Endothelial cell of umbilical vein (primary cell): ENCODE results near the gene EFHB. TPM values are rescaled to one million over a fixed set of nuclear protein-coding genes. Genes with fewer than 3 reads are reported as not detected.

ENCODE experiments used
- BruUV-seq: library from RNA; stranded (reverse); fragments of 400-500 nt; replicated peaks from 2 replicates; lab custom pipeline; 2021; lab: Mats Ljungman, UMichigan
- CTCF ChIA-PET: fragments of 300-600, 350-600 bp; sonication (Branson Sonifier 250); formaldehyde crosslinking; loops from one replicate; lab custom pipeline; 2021; ENCODE audit warnings: antibody characterized with exemption, inconsistent platforms; lab: Charles Lee
- POLR2A ChIA-PET: fragments of 300-600, 350-600 bp; sonication (Branson Sonifier 250); formaldehyde crosslinking; loops from one replicate; lab custom pipeline; 2021; ENCODE audit warnings: antibody characterized with exemption, inconsistent platforms; lab: Charles Lee
- DNase-seq: peaks from one replicate; pipeline ENCODE4 v3.0.0-alpha.2; 2011; ENCODE audit warnings: low read depth, low spot score
- FAIRE-seq: peaks from 2 replicates; lab custom pipeline; 2011; peaks lifted over from hg19 to GRCh38; lab: Jason Lieb, UNC
- H2AFZ ChIP-seq: 2 replicates; pipeline ENCODE4 v1.6.0; 2012; ENCODE audit warnings: low read depth, low read length, control low read depth, inconsistent platforms
- H3K27ac ChIP-seq: 2 replicates; pipeline ENCODE4 v1.5.1; 2011; ENCODE audit warnings: low read depth, mild to moderate bottlenecking, control low read depth, low read length, moderate library complexity; ENCODE audit not compliant: insufficient read depth
- H3K27me3 ChIP-seq, 2 experiments: 2 replicates each; pipeline versions ENCODE4 v1.6.0 to v1.6.1; 2011; ENCODE audit warnings: low read length in 2 of 2, mixed read lengths in 1 of 2; ENCODE audit not compliant: control insufficient read depth in 2 of 2, insufficient read depth in 2 of 2
- H3K36me3 ChIP-seq, 2 experiments: 2 replicates in 1 of 2; 3 replicates in 1 of 2; pipeline ENCODE4 v1.5.1; 2011; ENCODE audit warnings: low read length in 2 of 2, mild to moderate bottlenecking in 1 of 2, moderate library complexity in 1 of 2; ENCODE audit not compliant: control insufficient read depth in 2 of 2, insufficient read depth in 2 of 2; ENCODE audit errors: extremely low read depth in 1 of 2
- H3K4me1 ChIP-seq: 3 replicates; pipeline ENCODE4 v1.5.1; 2011; ENCODE audit warnings: mild to moderate bottlenecking, low read length; ENCODE audit not compliant: control insufficient read depth, insufficient read depth; ENCODE audit errors: extremely low read depth
- H3K4me2 ChIP-seq: 2 replicates; pipeline ENCODE4 v1.6.1; 2011; ENCODE audit warnings: low read length, control low read depth, mixed read lengths; ENCODE audit not compliant: insufficient read depth
- H3K4me3 ChIP-seq, 3 experiments: fragments of 200-600 bp in 1 of 3; sonication (generic), shearing (Covaris generic) in 1 of 3; replicated peaks in 1 of 3; 2 replicates each; pipeline ENCODE4 v1.5.1; 2011 to 2016; ENCODE audit warnings: control low read depth in 3 of 3, low read length in 3 of 3, mild to moderate bottlenecking in 2 of 3, inconsistent platforms in 1 of 3, low read depth in 1 of 3, moderate library complexity in 1 of 3; ENCODE audit not compliant: insufficient read depth in 1 of 3
- H3K79me2 ChIP-seq: 2 replicates; pipeline ENCODE4 v1.6.0; 2012; ENCODE audit warnings: low read length, inconsistent platforms; ENCODE audit not compliant: control insufficient read depth, insufficient read depth
- H3K9ac ChIP-seq: replicated peaks from 2 replicates; pipeline ENCODE3; 2011; ENCODE audit warnings: low read length, control low read depth; ENCODE audit not compliant: insufficient read depth; ENCODE audit errors: extremely low read depth
- H3K9me1 ChIP-seq: replicated peaks from 3 replicates; pipeline ENCODE4 v1.6.0; 2011; ENCODE audit warnings: mild to moderate bottlenecking, low read length; ENCODE audit not compliant: control insufficient read depth, insufficient read depth; ENCODE audit errors: extremely low read depth
- H3K9me3 ChIP-seq: replicated peaks from 2 replicates; pipeline ENCODE4 v1.5.1; 2012; ENCODE audit warnings: low read length, inconsistent platforms; ENCODE audit not compliant: control insufficient read depth, insufficient read depth
- H4K20me1 ChIP-seq: replicated peaks from 2 replicates; pipeline ENCODE3; 2011; ENCODE audit warnings: mild to moderate bottlenecking, low read length; ENCODE audit not compliant: control insufficient read depth, insufficient read depth; ENCODE audit errors: extremely low read depth
- CTCF ChIP-seq, 2 donors: IDR thresholded peaks; 1 replicate in 1 of 2; 2 replicates in 1 of 2; pipeline ENCODE4 v1.5.1; 2011; ENCODE audit warnings: low read length in 2 of 2, mild to moderate bottlenecking in 2 of 2, moderate library complexity in 2 of 2, control low read depth in 1 of 2, inconsistent platforms in 1 of 2, low read depth in 1 of 2; ENCODE audit not compliant: insufficient read depth in 1 of 2; ENCODE audit errors: extremely low read depth in 1 of 2
- EZH2 ChIP-seq: IDR thresholded peaks from 2 replicates; pipeline ENCODE4 v1.6.1; 2012; ENCODE audit warnings: borderline replicate concordance, low read depth, mild to moderate bottlenecking, moderate library complexity, low read length, inconsistent platforms; ENCODE audit not compliant: severe bottlenecking
- FOS ChIP-seq: IDR thresholded peaks from 2 replicates; pipeline ENCODE4 v1.6.1; 2011; ENCODE audit warnings: mild to moderate bottlenecking, low read length, moderate library complexity, borderline replicate concordance; ENCODE audit not compliant: insufficient read depth
- GATA2 ChIP-seq: IDR thresholded peaks from 2 replicates; pipeline ENCODE4 v1.7.0; 2011; ENCODE audit warnings: low read depth, mild to moderate bottlenecking, moderate library complexity, mixed read lengths, low read length; ENCODE audit not compliant: insufficient read length, insufficient read depth
- JUN ChIP-seq: IDR thresholded peaks from 2 replicates; pipeline ENCODE4 v1.6.1; 2011; ENCODE audit warnings: borderline replicate concordance, low read depth; ENCODE audit not compliant: insufficient read length, insufficient read depth
- MAX ChIP-seq: IDR thresholded peaks from 2 replicates; pipeline ENCODE4 v1.6.1; 2011; ENCODE audit not compliant: insufficient read depth, insufficient read length
- MYC ChIP-seq: IDR thresholded peaks from one replicate; pipeline ENCODE4 v1.6.1; 2011; ENCODE audit warnings: mild to moderate bottlenecking, low read depth, low read length
- POLR2A ChIP-seq: IDR thresholded peaks from 2 replicates; pipeline ENCODE4 v1.6.1; 2012; ENCODE audit warnings: low read depth, mild to moderate bottlenecking, control low read depth, low read length
- POLR2AphosphoS5 ChIP-seq: IDR thresholded peaks from 2 replicates; pipeline ENCODE4 v1.6.1; 2012; ENCODE audit warnings: low read depth, mild to moderate bottlenecking, control low read depth, low read length, moderate library complexity; ENCODE audit not compliant: insufficient read depth
- dilution Hi-C: fragments of 300-500 bp; cut with MboI; formaldehyde crosslinking; loops from one replicate; pipeline ENCODE4 v1.15.0; 2019; ENCODE audit warnings: low sequenced_read_pairs; ENCODE audit not compliant: extremely low pct_ligation_motif_present
- intact Hi-C: fragments of 100-400 bp; cut with micrococcal nuclease; formaldehyde crosslinking; loops from one replicate; pipeline ENCODE4 v1.10.0; 2022
- polyA plus RNA-seq, 4 experiments: library from polyadenylated mRNA; depleted of rRNA in 3 of 4; stranded (reverse) in 3 of 4; unstranded in 1 of 4; fragments of >200 nt; gene quantifications; 2 replicates each; pipeline versions ENCODE4 v1.2.1 to v1.2.3, GENCODE V29; 2011 to 2012; ENCODE audit warnings: missing spikeins in 1 of 4
- total RNA-seq: library from RNA; stranded (reverse); gene quantifications from 2 replicates; pipeline ENCODE4 v1.2.3, GENCODE V29; 2021

Gene EFHB
- total and polyA plus RNA-seq, 2 donors (not counting 3 experiments of a cell fraction or from before 2014, with no cell fraction given), result 0.82 TPM; not detected in 1

- Histone ChIP-seq H3K36me3 (no peaks in the 10 kb centered on the region), H3K4me3 (no peak overlapping the region), H3K27ac (no peak overlapping the region), H2AFZ (no peak overlapping the region), H3K9me3 (no peaks in the 10 kb centered on the region), H3K4me1 (no peaks in the 10 kb centered on the region), H4K20me1 (no peaks in the 10 kb centered on the region), H3K9me1 (no peaks in the 10 kb centered on the region), H3K79me2 (no peaks in the 10 kb centered on the region), H3K27me3 (no peaks in the 10 kb centered on the region), H3K9ac (no peak overlapping the region), H3K4me2 (no peak overlapping the region)
- CTCF ChIA-PET, result no interaction called here
- TF ChIP-seq MAX (no peak), FOS (no peak), POLR2AphosphoS5 (no peak), GATA2 (no peak), POLR2A (no peak), EZH2 (no peak), MYC (no peak), CTCF (IDR thresholded peaks at IDR 0.05; ENCODE audit: extremely low read depth in 1 of 2, insufficient read depth in 1 of 2, low read depth in 1 of 2, low read length in 2 of 2) (no peak), JUN (no peak)
- intact Hi-C loops (no loop called here), dilution Hi-C loops (no loop called here)
- FAIRE-seq, result no peak
- no peak for DNase-seq
- BruUV-seq, result no TSS peak
- POLR2A ChIA-PET, result no interaction called here
These were observed 13.5 kb downstream of the EFHB start for GRCh38 chr3:19920401-19921080.
